IMR-90 (cell line): ENCODE results near the gene MRTFA. TPM values are rescaled to one million over a fixed set of nuclear protein-coding genes. Genes with fewer than 3 reads are reported as not detected.

Experiments used
- ATAC-seq: fragments of 200-7000 bp; cut with Tn5 transposase; 2 replicates; pipeline ENCODE4 v1.9.1; 2020; ENCODE audit warnings: low read depth, mild to moderate bottlenecking, moderate library complexity
- BruUV-seq: library from RNA; stranded (reverse); fragments of 400-500 nt; replicated peaks from 2 replicates; lab custom pipeline; 2021; lab: Mats Ljungman, UMichigan
- CTCF ChIA-PET: fragments of 300-600 bp; formaldehyde crosslinking; extraction: SDS; loops from one replicate; lab custom pipeline; 2021; ENCODE audit warnings: antibody characterized with exemption; lab: Yijun Ruan, JAX
- POLR2A ChIA-PET: fragments of 300-600 bp; sonication (Branson Sonifier 250); formaldehyde crosslinking; loops from one replicate; lab custom pipeline; 2022; ENCODE audit warnings: antibody characterized with exemption; ENCODE audit not compliant: unreplicated experiment; lab: Charles Lee
- DNase-seq: peaks from one replicate; pipeline ENCODE4 v3.0.0; 2013
- H2AFZ ChIP-seq: replicated peaks from 2 replicates; pipeline ENCODE3; 2013; ENCODE audit warnings: low read length, mild to moderate bottlenecking; ENCODE audit not compliant: poor library complexity
- H2AK5ac ChIP-seq: 2 replicates; pipeline ENCODE4 v1.6.1; 2013; ENCODE audit warnings: low read depth, low read length, inconsistent platforms
- H2AK9ac ChIP-seq: replicated peaks from 2 replicates; pipeline ENCODE3; 2013; ENCODE audit warnings: mild to moderate bottlenecking, low read depth, low read length, moderate library complexity; ENCODE audit not compliant: poor library complexity
- H2BK120ac ChIP-seq: 2 replicates; pipeline ENCODE4 v1.6.1; 2013; ENCODE audit warnings: low read depth, low read length, inconsistent platforms
- H2BK15ac ChIP-seq: 3 replicates; pipeline ENCODE4 v1.6.1; 2013; ENCODE audit warnings: low read depth, low read length, inconsistent platforms
- H2BK20ac ChIP-seq: 2 replicates; pipeline ENCODE4 v1.6.1; 2013; ENCODE audit warnings: low read depth, mild to moderate bottlenecking, inconsistent platforms, low read length, moderate library complexity
- H2BK5ac ChIP-seq: 2 replicates; pipeline ENCODE4 v1.6.1; 2013; ENCODE audit warnings: mild to moderate bottlenecking, low read depth, low read length, inconsistent platforms; ENCODE audit not compliant: poor library complexity, severe bottlenecking
- H3K14ac ChIP-seq: replicated peaks from 2 replicates; pipeline ENCODE4 v1.6.1; 2013; ENCODE audit warnings: low read depth, low read length, inconsistent platforms
- H3K18ac ChIP-seq: 2 replicates; pipeline ENCODE4 v1.6.1; 2013; ENCODE audit warnings: low read depth, low read length, control low read depth
- H3K23ac ChIP-seq: 2 replicates; pipeline ENCODE4 v1.6.1; 2013; ENCODE audit warnings: low read depth, low read length, inconsistent platforms
- H3K27ac ChIP-seq: 2 replicates; pipeline ENCODE4 v1.5.1; 2013; ENCODE audit warnings: mild to moderate bottlenecking, control low read depth, low read length; ENCODE audit not compliant: insufficient read depth
- H3K27me3 ChIP-seq: 2 replicates; pipeline ENCODE4 v1.6.1; 2013; ENCODE audit warnings: low read length; ENCODE audit not compliant: control insufficient read depth, insufficient read depth
- H3K36me3 ChIP-seq: 2 replicates; pipeline ENCODE4 v1.6.1; 2013; ENCODE audit warnings: low read length, mixed read lengths; ENCODE audit not compliant: control insufficient read depth, insufficient read depth
- H3K4ac ChIP-seq: 2 replicates; pipeline ENCODE4 v1.6.1; 2013; ENCODE audit warnings: low read depth, low read length, inconsistent platforms
- H3K4me1 ChIP-seq: 2 replicates; pipeline ENCODE4 v1.6.1; 2013; ENCODE audit warnings: low read length, mixed read lengths; ENCODE audit not compliant: control insufficient read depth, insufficient read depth
- H3K4me2 ChIP-seq: 2 replicates; pipeline ENCODE4 v1.6.1; 2013; ENCODE audit warnings: low read depth, mild to moderate bottlenecking, control low read depth, low read length, moderate library complexity
- H3K4me3 ChIP-seq: 2 replicates; pipeline ENCODE4 v1.5.1; 2013; ENCODE audit warnings: low read depth, mild to moderate bottlenecking, control low read depth, low read length, moderate library complexity; ENCODE audit not compliant: insufficient read depth
- H3K56ac ChIP-seq: 2 replicates; pipeline ENCODE4 v1.6.1; 2013; ENCODE audit warnings: low read length, inconsistent platforms; ENCODE audit not compliant: insufficient read depth; ENCODE audit errors: extremely low read depth
- H3K79me1 ChIP-seq, 2 experiments: 2 replicates each; pipeline ENCODE4 v1.6.1; 2013; ENCODE audit warnings: low read length in 2 of 2, inconsistent platforms in 1 of 2, low read depth in 1 of 2
- H3K9ac ChIP-seq: 2 replicates; pipeline ENCODE4 v1.6.1; 2013; ENCODE audit warnings: low read depth, low read length, control low read depth
- H3K9me1 ChIP-seq: 2 replicates; pipeline ENCODE4 v1.6.1; 2013; ENCODE audit warnings: low read length, inconsistent platforms; ENCODE audit not compliant: insufficient read depth
- H3K9me3 ChIP-seq: 2 replicates; pipeline ENCODE4 v1.6.1; 2013; ENCODE audit warnings: low read length; ENCODE audit not compliant: control insufficient read depth, insufficient read depth
- H4K20me1 ChIP-seq: 2 replicates; pipeline ENCODE4 v1.6.1; 2013; ENCODE audit warnings: low read length, inconsistent platforms; ENCODE audit not compliant: insufficient read depth
- H4K5ac ChIP-seq: 2 replicates; pipeline ENCODE4 v1.6.1; 2013; ENCODE audit warnings: mild to moderate bottlenecking, low read depth, low read length, control low read depth
- H4K8ac ChIP-seq, 2 experiments: 2 replicates each; pipeline ENCODE4 v1.6.1; 2013; ENCODE audit warnings: low read depth in 2 of 2, low read length in 2 of 2, control low read depth in 1 of 2, inconsistent platforms in 1 of 2
- H4K91ac ChIP-seq: 2 replicates; pipeline ENCODE4 v1.6.1; 2013; ENCODE audit warnings: low read depth, low read length, inconsistent platforms; ENCODE audit not compliant: insufficient read depth
- BHLHE40 ChIP-seq: fragments of 150-350 bp; IDR thresholded peaks from 2 replicates; pipeline ENCODE4 v1.6.1; 2016; ENCODE audit warnings: mild to moderate bottlenecking, low read depth, low read length
- CEBPB ChIP-seq: IDR thresholded peaks from 2 replicates; pipeline ENCODE4 v1.6.1; 2012; ENCODE audit warnings: low read depth, low read length, improper control_type of control experiment
- ELK1 ChIP-seq: fragments of 150-350 bp; IDR thresholded peaks from 2 replicates; pipeline ENCODE4 v1.6.1; 2016; ENCODE audit warnings: low read depth, mild to moderate bottlenecking, low read length, moderate library complexity, borderline replicate concordance
- FOS ChIP-seq: fragments of 150-350 bp; IDR thresholded peaks from 2 replicates; pipeline ENCODE4 v1.6.1; 2016; ENCODE audit warnings: low read depth, low read length
- MAFK ChIP-seq: IDR thresholded peaks from 2 replicates; pipeline ENCODE4 v1.6.1; 2012; ENCODE audit warnings: low read depth, low read length, improper control_type of control experiment
- MAZ ChIP-seq: IDR thresholded peaks from 2 replicates; pipeline ENCODE4 v1.6.1; 2012; ENCODE audit warnings: low read depth, mild to moderate bottlenecking, low read length, improper control_type of control experiment, moderate library complexity, borderline replicate concordance
- MXI1 ChIP-seq: IDR thresholded peaks from 2 replicates; pipeline ENCODE4 v1.6.1; 2012; ENCODE audit warnings: low read depth, mild to moderate bottlenecking, low read length, moderate library complexity, borderline replicate concordance
- NFE2L2 ChIP-seq: fragments of 150-350 bp; IDR thresholded peaks from 2 replicates; pipeline ENCODE4 v1.6.1; 2016; ENCODE audit warnings: low read depth, mild to moderate bottlenecking, low read length
- POLR2A ChIP-seq: IDR thresholded peaks from 2 replicates; pipeline ENCODE4 v1.6.1; 2012; ENCODE audit warnings: mild to moderate bottlenecking, low read depth, low read length
- RAD21 ChIP-seq: IDR thresholded peaks from 2 replicates; pipeline ENCODE4 v1.6.1; 2012; ENCODE audit warnings: low read length, improper control_type of control experiment
- RCOR1 ChIP-seq: IDR thresholded peaks from 2 replicates; pipeline ENCODE4 v1.6.1; 2012; ENCODE audit warnings: mild to moderate bottlenecking, low read length, improper control_type of control experiment; ENCODE audit not compliant: insufficient replicate concordance
- RFX5 ChIP-seq: IDR thresholded peaks from 2 replicates; pipeline ENCODE4 v1.8.0; 2012; ENCODE audit warnings: low read depth, mild to moderate bottlenecking, low read length, moderate library complexity
- SMC3 ChIP-seq: fragments of 150-350 bp; IDR thresholded peaks from 2 replicates; pipeline ENCODE4 v1.6.1; 2016; ENCODE audit warnings: low read depth, mild to moderate bottlenecking, antibody characterized with exemption, low read length, moderate library complexity
- WGBS, 2 experiments: methylation state at CpG; one replicate each; pipeline versions ENCODE4 v1.1.5 to v1.1.7; 2013; ENCODE audit warnings: missing lambda C conversion rate in 2 of 2; ENCODE audit not compliant: insufficient read length in 1 of 2; ENCODE audit errors: extremely low coverage in 2 of 2; 5-methylcytosine and 5-hydroxymethylcytosine counted together
- dilution Hi-C: fragments of 300-500 bp; cut with HindIII; formaldehyde crosslinking; loops from one replicate; pipeline ENCODE4 v1.14.3; 2018; ENCODE audit warnings: low sequenced_read_pairs; ENCODE audit not compliant: unreplicated experiment
- in situ Hi-C: fragments of 300-500 bp; cut with MboI; formaldehyde crosslinking; loops from 3 replicates; pipeline ENCODE4 v1.14.3; 2019; ENCODE audit warnings: low sequenced_read_pairs, inconsistent platforms, mixed read lengths
- intact Hi-C: fragments of 100-400 bp; cut with micrococcal nuclease; formaldehyde crosslinking; loops from 2 replicates; pipeline ENCODE4 v1.10.0; 2022
- polyA plus RNA-seq, 3 experiments: library from polyadenylated mRNA; depleted of rRNA; stranded (reverse); fragments of >200 nt; gene quantifications; 2 replicates each; pipeline ENCODE4 v1.2.3, GENCODE V29; 2012; ENCODE audit warnings: low replicate concordance in 1 of 3
- total RNA-seq: library from RNA; depleted of rRNA; stranded (reverse); fragments of >200 nt; gene quantifications from 2 replicates; pipeline ENCODE4 v1.2.3, GENCODE V29; 2012
- TF ChIP-seq, protein P1 (sequence below): conservative IDR thresholded peaks from 2 replicates; pipeline ENCODE4 v1.5.1; 2012; ENCODE audit warnings: mild to moderate bottlenecking, low read depth, low read length, improper control_type of control experiment
- TF ChIP-seq, protein P2 (sequence below): fragments of 150-350 bp; IDR thresholded peaks from 2 replicates; pipeline ENCODE4 v1.6.1; 2017; ENCODE audit warnings: mild to moderate bottlenecking, antibody characterized with exemption, low read length, low read depth

MRTFA gene
- total and polyA plus RNA-seq, 2 of the 4 experiments (the other 2 are of a cell fraction) = 12.5 to 17.2 TPM

DNA sequence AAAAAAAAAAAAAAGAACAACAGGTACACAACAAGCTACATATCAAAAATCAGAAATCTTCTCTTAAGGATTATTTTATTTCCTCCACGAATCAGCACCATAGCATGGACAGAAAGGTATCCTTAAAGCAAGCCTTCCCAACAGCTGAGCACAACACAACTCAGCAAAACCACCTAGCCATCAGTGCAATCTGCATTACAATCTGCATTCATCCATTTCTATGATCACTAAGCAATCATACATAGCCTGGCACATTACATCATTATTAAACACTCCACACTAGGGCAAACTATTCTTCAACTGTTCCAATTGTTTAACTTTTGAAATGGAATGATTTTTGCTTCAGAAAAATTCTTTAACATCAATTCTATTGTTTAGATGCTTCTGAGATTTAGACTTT lies 29.0 kb downstream of the MRTFA start:
- ChIA-PET CTCF (interaction anchor here (0.6 kb wide), 1 partner anchor 72 kb away, joined by 3 read pairs; no protein-coding TSS in a partner anchor), POLR2A (no interaction called here)
- Histone ChIP-seq H3K9ac (no peak overlapping the region), H3K9me3 (no peaks in the 10 kb centered on the region), H4K91ac (no peak overlapping the region), H3K36me3 (no peaks in the 10 kb centered on the region), H2BK15ac (no peak overlapping the region), H3K4me3 (no peak overlapping the region), H2AK9ac (no peak overlapping the region), H2AK5ac (no peak overlapping the region), H4K5ac (no peak overlapping the region), H4K8ac (no peak overlapping the region), H3K9me1 (peaks cover 11% of the 10 kb centered on the region), H3K79me1 (peaks cover 9 to 85% of the 10 kb centered on the region in 2 experiments; a peak in 3 of 4 replicates), H3K18ac (no peak overlapping the region), H3K56ac (no peak overlapping the region), H4K20me1 (peaks cover 87% of the 10 kb centered on the region), H2BK20ac (no peak overlapping the region), H2AFZ (no peak overlapping the region), H2BK5ac (no peak overlapping the region), H3K4ac (no peak overlapping the region), H3K4me2 (no peak overlapping the region), H2BK120ac (no peak overlapping the region), H3K4me1 (peaks cover 18% of the 10 kb centered on the region), H3K27ac (no peak overlapping the region), H3K14ac (no peak overlapping the region), H3K23ac (peak overlapping the region; percentile 11; the same call in 1 of the 2 replicates), H3K27me3 (no peaks in the 10 kb centered on the region)
- BruUV-seq = no TSS peak
- no peak for TF ChIP-seq FOS
- TF ChIP-seq BHLHE40 = no peak
- TF ChIP-seq RFX5 = no peak
- TF ChIP-seq CEBPB = no peak
- TF ChIP-seq RAD21 = no peak
- no peak for TF ChIP-seq NFE2L2
- TF ChIP-seq SMC3 = no peak
- no peak for TF ChIP-seq RCOR1
- TF ChIP-seq, protein P1, sequence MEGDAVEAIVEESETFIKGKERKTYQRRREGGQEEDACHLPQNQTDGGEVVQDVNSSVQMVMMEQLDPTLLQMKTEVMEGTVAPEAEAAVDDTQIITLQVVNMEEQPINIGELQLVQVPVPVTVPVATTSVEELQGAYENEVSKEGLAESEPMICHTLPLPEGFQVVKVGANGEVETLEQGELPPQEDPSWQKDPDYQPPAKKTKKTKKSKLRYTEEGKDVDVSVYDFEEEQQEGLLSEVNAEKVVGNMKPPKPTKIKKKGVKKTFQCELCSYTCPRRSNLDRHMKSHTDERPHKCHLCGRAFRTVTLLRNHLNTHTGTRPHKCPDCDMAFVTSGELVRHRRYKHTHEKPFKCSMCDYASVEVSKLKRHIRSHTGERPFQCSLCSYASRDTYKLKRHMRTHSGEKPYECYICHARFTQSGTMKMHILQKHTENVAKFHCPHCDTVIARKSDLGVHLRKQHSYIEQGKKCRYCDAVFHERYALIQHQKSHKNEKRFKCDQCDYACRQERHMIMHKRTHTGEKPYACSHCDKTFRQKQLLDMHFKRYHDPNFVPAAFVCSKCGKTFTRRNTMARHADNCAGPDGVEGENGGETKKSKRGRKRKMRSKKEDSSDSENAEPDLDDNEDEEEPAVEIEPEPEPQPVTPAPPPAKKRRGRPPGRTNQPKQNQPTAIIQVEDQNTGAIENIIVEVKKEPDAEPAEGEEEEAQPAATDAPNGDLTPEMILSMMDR = no peak
- TF ChIP-seq POLR2A = no peak
- TF ChIP-seq MAFK = no peak
- TF ChIP-seq MXI1 = no peak
- TF ChIP-seq, protein P2, sequence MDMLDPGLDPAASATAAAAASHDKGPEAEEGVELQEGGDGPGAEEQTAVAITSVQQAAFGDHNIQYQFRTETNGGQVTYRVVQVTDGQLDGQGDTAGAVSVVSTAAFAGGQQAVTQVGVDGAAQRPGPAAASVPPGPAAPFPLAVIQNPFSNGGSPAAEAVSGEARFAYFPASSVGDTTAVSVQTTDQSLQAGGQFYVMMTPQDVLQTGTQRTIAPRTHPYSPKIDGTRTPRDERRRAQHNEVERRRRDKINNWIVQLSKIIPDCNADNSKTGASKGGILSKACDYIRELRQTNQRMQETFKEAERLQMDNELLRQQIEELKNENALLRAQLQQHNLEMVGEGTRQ = no peak
- TF ChIP-seq ELK1 = no peak
- no peak for TF ChIP-seq MAZ
- dilution Hi-C loops = no loop called here
- in situ Hi-C loops = no loop called here
- WGBS, 2 experiments = 80% methylated on average over 1 of the region's 1 CpG; no CpG with 5 or more reads in 1 of the 2 experiments
- ATAC-seq = no peak
- intact Hi-C loops = no loop called here
- no peak for DNase-seq
